Thyroid gland (tissue), 4 donors: ENCODE results near the gene ADARB1. TPM values are rescaled to one million over a fixed set of nuclear protein-coding genes. Genes with fewer than 3 reads are reported as not detected.

Experiments
- DNase-seq, 2 donors: peaks; one replicate each; pipeline ENCODE4 v3.0.0-alpha.2; 2019
- H3K27ac ChIP-seq, 3 donors: fragments of 200-600 bp; sonication (generic); 1 replicate in 2 of 3; 2 replicates in 1 of 3; pipeline ENCODE4 v1.5.1; 2016 to 2019; ENCODE audit warnings: mild to moderate bottlenecking in 1 of 3, moderate library complexity in 1 of 3
- H3K27me3 ChIP-seq: fragments of 200-600 bp; sonication (generic); one replicate; pipeline ENCODE4 v1.5.1; 2019
- H3K36me3 ChIP-seq, 2 donors: fragments of 200-600 bp; sonication (generic); one replicate each; pipeline ENCODE4 v1.5.1; 2016 to 2019
- H3K4me1 ChIP-seq, 2 donors: fragments of 200-600 bp; sonication (generic); one replicate each; pipeline ENCODE4 v1.5.1; 2017 to 2019
- H3K4me3 ChIP-seq, 3 donors: fragments of 200-600 bp; sonication (generic); replicated peaks in 1 of 3; 1 replicate in 2 of 3; 2 replicates in 1 of 3; pipeline ENCODE4 v1.5.1; 2016; ENCODE audit warnings: mild to moderate bottlenecking in 1 of 3
- H3K9me3 ChIP-seq: fragments of 200-600 bp; sonication (generic); one replicate; pipeline ENCODE4 v1.5.1; 2017
- CTCF ChIP-seq, 6 experiments: fragments of 200-600 bp in 3 of 6; fragments of 450-650 bp in 3 of 6; sonication (generic) in 3 of 6; IDR thresholded peaks; one replicate each; pipeline ENCODE4 v1.5.1; 2016 to 2019; ENCODE audit warnings: antibody characterized with exemption in 6 of 6, mild to moderate bottlenecking in 2 of 6, inconsistent platforms in 1 of 6, moderate library complexity in 1 of 6
- POLR2A ChIP-seq, 2 donors: fragments of 450-650 bp; IDR thresholded peaks; one replicate each; pipeline ENCODE4 v1.6.1; 2017; ENCODE audit warnings: antibody characterized with exemption in 2 of 2, mild to moderate bottlenecking in 2 of 2, moderate library complexity in 1 of 2
- WGBS, 2 donors: methylation state at CpG; one replicate each; pipeline ENCODE4 v1.1.5; 2017; 5-methylcytosine and 5-hydroxymethylcytosine counted together
- intact Hi-C: fragments of 100-400 bp; cut with DNase I; formaldehyde crosslinking; loops from one replicate; pipeline ENCODE4 v1.15.1; 2023
- total RNA-seq, 4 donors: library from RNA; depleted of rRNA; stranded (reverse); fragments of >200 nt; gene quantifications; one replicate each; pipeline ENCODE4 v1.2.3, GENCODE V29; 2016

The ADARB1 gene
- total RNA-seq, 4 donors from 2014 or later, result 5.0 to 20.2 (median 10.1) TPM

GRCh38 chr21:45100866-45101265 lies 26.5 kb downstream of the ADARB1 start:
- TF ChIP-seq CTCF (IDR thresholded peaks at IDR 0.05) (no peak), POLR2A (IDR thresholded peaks at IDR 0.05) (no peak)
- Histone ChIP-seq H3K9me3 (no peaks in the 10 kb centered on the region), H3K27me3 (no peaks in the 10 kb centered on the region), H3K4me1 (peaks cover 4 to 12% of the 10 kb centered on the region in 2 donors), H3K4me3 (no peak overlapping the region), H3K36me3 (no peaks in the 10 kb centered on the region), H3K27ac (no peak overlapping the region)
- DNase-seq, result no peak
- WGBS, 2 donors, result 95% methylated on average over 12 to 24 of the region's 40 CpGs
- intact Hi-C loops, result no loop called here

GRCh38 chr21:45102391-45102932 lies 28.1 kb downstream of the ADARB1 start:
- DNase-seq, result no peak
- TF ChIP-seq POLR2A (IDR thresholded peaks at IDR 0.05) (no peak), CTCF (IDR thresholded peaks at IDR 0.05) (peak in 2 of 6 experiments; percentile 12 to 24)
- no peak overlapping the region for H3K27ac ChIP-seq
- H3K9me3 ChIP-seq, result no peaks in the 10 kb centered on the region
- H3K36me3 ChIP-seq, result no peaks in the 10 kb centered on the region
- H3K4me3 ChIP-seq, result no peak overlapping the region
- intact Hi-C loops, result no loop called here
- peaks cover 4 to 12% of the 10 kb centered on the region in 2 donors for H3K4me1 ChIP-seq
- WGBS, 2 donors, result 59 to 75% methylated on average over 2 of the region's 2 CpGs
- H3K27me3 ChIP-seq, result no peaks in the 10 kb centered on the region

- Histone ChIP-seq H3K4me1 (peaks cover 4 to 12% of the 10 kb centered on the region in 2 donors), H3K27me3 (no peaks in the 10 kb centered on the region), H3K9me3 (no peaks in the 10 kb centered on the region), H3K36me3 (no peaks in the 10 kb centered on the region), H3K4me3 (no peak overlapping the region), H3K27ac (no peak overlapping the region)
- 84 to 89% methylated on average over 9 of the region's 9 CpGs for WGBS, 2 donors
- no peak for DNase-seq
- intact Hi-C loops, result no loop called here
- no peak for TF ChIP-seq POLR2A (IDR thresholded peaks at IDR 0.05)
- no peak for TF ChIP-seq CTCF (IDR thresholded peaks at IDR 0.05)
These were observed 29.7 kb downstream of the ADARB1 start for GRCh38 chr21:45103971-45104520.

- no peaks in the 10 kb centered on the region for H3K27me3 ChIP-seq
- DNase-seq, result peak; percentile 54 to 60
- no peaks in the 10 kb centered on the region for H3K36me3 ChIP-seq
- TF ChIP-seq POLR2A (IDR thresholded peaks at IDR 0.05) (no peak), CTCF (IDR thresholded peaks at IDR 0.05) (no peak)
- intact Hi-C loops, result no loop called here
- peaks cover 4 to 15% of the 10 kb centered on the region in 2 donors for H3K4me1 ChIP-seq
- WGBS, 2 donors, result 14 to 15% methylated on average over 3 of the region's 3 CpGs
- H3K9me3 ChIP-seq, result no peaks in the 10 kb centered on the region
- no peak overlapping the region for H3K27ac ChIP-seq
- no peak overlapping the region for H3K4me3 ChIP-seq
These were observed 30.2 kb downstream of the ADARB1 start for GRCh38 chr21:45104560-45104959.

- Histone ChIP-seq H3K9me3 (no peaks in the 10 kb centered on the region), H3K27ac (no peak overlapping the region), H3K4me3 (no peak overlapping the region), H3K36me3 (no peaks in the 10 kb centered on the region), H3K4me1 (peaks cover 4 to 20% of the 10 kb centered on the region in 2 donors), H3K27me3 (no peaks in the 10 kb centered on the region)
- WGBS, 2 donors, result 68 to 74% methylated on average over 7 of the region's 7 CpGs
- DNase-seq, result no peak
- no peak for TF ChIP-seq POLR2A (IDR thresholded peaks at IDR 0.05)
- TF ChIP-seq CTCF (IDR thresholded peaks at IDR 0.05), result no peak
- intact Hi-C loops, result no loop called here
These were observed 31.6 kb downstream of the ADARB1 start for GRCh38 chr21:45105906-45106485.
